H1 (cell line): Measurements from ENCODE around the gene CRIP1. TPM values are rescaled to one million over a fixed set of nuclear protein-coding genes. Genes with fewer than 3 reads are reported as not detected.

Source experiments
- CTCF ChIA-PET: fragments of 300-600 bp; sonication (Branson Sonifier 250); formaldehyde crosslinking; loops from one replicate; lab custom pipeline; 2021; ENCODE audit not compliant: partially characterized antibody; lab: Charles Lee
- POLR2A ChIA-PET: fragments of 300-600 bp; sonication (Branson Sonifier 250); formaldehyde crosslinking; loops from one replicate; lab custom pipeline; 2021; ENCODE audit warnings: inconsistent platforms; ENCODE audit not compliant: partially characterized antibody; lab: Charles Lee
- DNase-seq, 2 experiments: peaks; one replicate each; pipeline versions ENCODE4 v3.0.0 to v3.0.0-alpha.2; 2010 to 2022; ENCODE audit warnings: low spot score in 2 of 2, low read depth in 1 of 2, mixed read lengths in 1 of 2
- FAIRE-seq: peaks from 2 replicates; lab custom pipeline; 2011; peaks lifted over from hg19 to GRCh38; lab: Jason Lieb, UNC
- H2AFZ ChIP-seq: 2 replicates; pipeline ENCODE4 v1.8.1; 2012; ENCODE audit warnings: low read length, inconsistent platforms
- H2AK5ac ChIP-seq: 2 replicates; pipeline ENCODE4 v1.6.1; 2013; ENCODE audit warnings: low read depth, low read length
- H2BK120ac ChIP-seq: replicated peaks from 2 replicates; pipeline ENCODE3; 2013; ENCODE audit warnings: low read depth, low read length, inconsistent platforms
- H2BK12ac ChIP-seq: 2 replicates; pipeline ENCODE4 v1.6.1; 2013; ENCODE audit warnings: low read depth, low read length
- H2BK15ac ChIP-seq: 2 replicates; pipeline ENCODE4 v1.6.1; 2013; ENCODE audit warnings: low read length
- H2BK20ac ChIP-seq: 2 replicates; pipeline ENCODE4 v1.6.1; 2013; ENCODE audit warnings: low read length
- H2BK5ac ChIP-seq: 2 replicates; pipeline ENCODE4 v1.6.1; 2013; ENCODE audit warnings: low read depth, low read length
- H3K14ac ChIP-seq: 2 replicates; pipeline ENCODE4 v1.6.1; 2013; ENCODE audit warnings: inconsistent platforms; ENCODE audit not compliant: insufficient read length
- H3K18ac ChIP-seq: 2 replicates; pipeline ENCODE4 v1.6.1; 2013; ENCODE audit warnings: low read length; ENCODE audit errors: extremely low read depth
- H3K23ac ChIP-seq: 2 replicates; pipeline ENCODE4 v1.6.1; 2013; ENCODE audit warnings: inconsistent platforms; ENCODE audit not compliant: insufficient read length
- H3K23me2 ChIP-seq: 2 replicates; pipeline ENCODE4 v1.6.1; 2013; ENCODE audit warnings: low read depth, low read length
- H3K27ac ChIP-seq: 2 replicates; pipeline ENCODE4 v1.6.1; 2011; ENCODE audit warnings: low read depth, low read length, inconsistent platforms
- H3K27me3 ChIP-seq, 4 experiments: replicated peaks in 1 of 4; 1 replicate in 1 of 4; 2 replicates in 3 of 4; pipeline versions ENCODE4 v1.6.1 to v1.8.1; 2011 to 2013; ENCODE audit warnings: low read length in 3 of 4, mild to moderate bottlenecking in 3 of 4, inconsistent platforms in 2 of 4, mixed read lengths in 2 of 4, moderate library complexity in 1 of 4; ENCODE audit not compliant: control insufficient read depth in 3 of 4, insufficient read depth in 3 of 4; ENCODE audit errors: extremely low read depth in 1 of 4
- H3K36me3 ChIP-seq, 4 experiments: 2 replicates each; pipeline versions ENCODE4 v1.6.1 to v1.8.1; 2011 to 2013; ENCODE audit warnings: mild to moderate bottlenecking in 4 of 4, low read length in 3 of 4, moderate library complexity in 2 of 4, control low read depth in 1 of 4, inconsistent platforms in 1 of 4; ENCODE audit not compliant: insufficient read depth in 4 of 4, control insufficient read depth in 2 of 4
- H3K4ac ChIP-seq: replicated peaks from 2 replicates; pipeline ENCODE3; 2013; ENCODE audit warnings: low read length, low read depth, mixed read lengths, inconsistent platforms; ENCODE audit not compliant: insufficient read length
- H3K4me1 ChIP-seq, 4 experiments: replicated peaks in 1 of 4; 1 replicate in 1 of 4; 2 replicates in 3 of 4; pipeline versions ENCODE4 v1.6.1 to v1.8.1; 2011 to 2013; ENCODE audit warnings: low read length in 3 of 4, inconsistent platforms in 2 of 4, mixed read lengths in 1 of 4; ENCODE audit not compliant: insufficient read depth in 4 of 4, control insufficient read depth in 3 of 4
- H3K4me2 ChIP-seq, 2 experiments: 2 replicates each; pipeline versions ENCODE4 v1.6.1 to v1.8.1; 2011 to 2013; ENCODE audit warnings: low read depth in 2 of 2, low read length in 2 of 2, control low read depth in 1 of 2, inconsistent platforms in 1 of 2, mild to moderate bottlenecking in 1 of 2; ENCODE audit not compliant: insufficient read depth in 1 of 2
- H3K4me3 ChIP-seq, 4 experiments: fragments of 200-600, 300-600 bp in 1 of 4; sonication (generic), shearing (Covaris generic), sonication (Bioruptor Twin) in 1 of 4; 2 replicates each; pipeline versions ENCODE4 v1.5.1 to v1.8.1; 2011 to 2016; ENCODE audit warnings: low read length in 4 of 4, low read depth in 3 of 4, control low read depth in 2 of 4, inconsistent platforms in 2 of 4, mild to moderate bottlenecking in 2 of 4, mixed read lengths in 1 of 4, moderate library complexity in 1 of 4; ENCODE audit not compliant: insufficient read depth in 2 of 4; ENCODE audit errors: extremely low read depth in 1 of 4
- H3K56ac ChIP-seq: replicated peaks from 2 replicates; pipeline ENCODE3; 2013; ENCODE audit warnings: low read depth, mild to moderate bottlenecking, mixed read lengths, low read length, inconsistent platforms; ENCODE audit not compliant: insufficient read length
- H3K79me1 ChIP-seq: 2 replicates; pipeline ENCODE4 v1.6.1; 2013; ENCODE audit warnings: low read depth, low read length, control low read depth
- H3K79me2 ChIP-seq, 2 experiments: 2 replicates each; pipeline versions ENCODE4 v1.6.1 to v1.8.1; 2012 to 2013; ENCODE audit warnings: low read length in 2 of 2, mild to moderate bottlenecking in 2 of 2, inconsistent platforms in 1 of 2; ENCODE audit not compliant: insufficient read depth in 2 of 2, control insufficient read depth in 1 of 2
- H3K9ac ChIP-seq, 4 experiments: replicated peaks in 1 of 4; 1 replicate in 1 of 4; 2 replicates in 3 of 4; pipeline versions ENCODE4 v1.6.1 to v1.8.1; 2011 to 2013; ENCODE audit warnings: low read depth in 3 of 4, low read length in 3 of 4, control low read depth in 2 of 4, mild to moderate bottlenecking in 2 of 4, moderate library complexity in 2 of 4, inconsistent platforms in 1 of 4; ENCODE audit errors: extremely low read depth in 1 of 4
- H3K9me3 ChIP-seq, 2 experiments: 2 replicates each; pipeline versions ENCODE4 v1.6.1 to v1.8.1; 2012 to 2013; ENCODE audit warnings: mild to moderate bottlenecking in 2 of 2, moderate library complexity in 2 of 2, control low read depth in 1 of 2, inconsistent platforms in 1 of 2, low read depth in 1 of 2, low read length in 1 of 2, mixed read lengths in 1 of 2; ENCODE audit not compliant: insufficient read depth in 2 of 2
- H4K20me1 ChIP-seq, 2 experiments: replicated peaks in 1 of 2; 2 replicates each; pipeline versions ENCODE3 to v1.8.1; 2011 to 2013; ENCODE audit warnings: inconsistent platforms in 2 of 2, low read length in 2 of 2, mild to moderate bottlenecking in 1 of 2; ENCODE audit not compliant: insufficient read depth in 2 of 2, control insufficient read depth in 1 of 2
- H4K5ac ChIP-seq: 2 replicates; pipeline ENCODE4 v1.6.1; 2013; ENCODE audit warnings: low read length, low read depth, mixed read lengths, inconsistent platforms; ENCODE audit not compliant: insufficient read length
- H4K8ac ChIP-seq: 2 replicates; pipeline ENCODE4 v1.8.0; 2013; ENCODE audit warnings: mild to moderate bottlenecking, moderate library complexity, low read length, inconsistent platforms; ENCODE audit not compliant: insufficient read depth; ENCODE audit errors: extremely low read depth
- H4K91ac ChIP-seq: replicated peaks from 2 replicates; pipeline ENCODE3; 2013; ENCODE audit warnings: low read length, mixed read lengths, inconsistent platforms; ENCODE audit not compliant: insufficient read length
- CBX5 ChIP-seq: fragments of 300-800, 300-1000 bp; sonication (generic); IDR thresholded peaks from 2 replicates; pipeline ENCODE4 v1.7.1; 2016; ENCODE audit warnings: antibody characterized with exemption, low read length, low read depth
- CBX8 ChIP-seq: fragments of 300-800, 300-1000 bp; sonication (generic); IDR thresholded peaks from 2 replicates; pipeline ENCODE4 v1.7.1; 2016; ENCODE audit warnings: low read depth, low read length, borderline replicate concordance
- CHD2 ChIP-seq: IDR thresholded peaks from 2 replicates; pipeline ENCODE4 v1.6.1; 2012; ENCODE audit warnings: low read length, improper control_type of control experiment
- HDAC2 ChIP-seq, 2 experiments: fragments of 300-600 bp in 1 of 2; sonication (generic) in 1 of 2; IDR thresholded peaks; 2 replicates each; pipeline ENCODE4 v1.6.1; 2011 to 2012; ENCODE audit warnings: low read depth in 2 of 2, low read length in 2 of 2, mild to moderate bottlenecking in 2 of 2, moderate library complexity in 2 of 2, borderline replicate concordance in 1 of 2, inconsistent platforms in 1 of 2
- JUN ChIP-seq: IDR thresholded peaks from 2 replicates; pipeline ENCODE4 v1.6.1; 2011; ENCODE audit warnings: low read depth, mild to moderate bottlenecking, improper control_type of control experiment, low read length
- POU5F1 ChIP-seq: IDR thresholded peaks from 2 replicates; pipeline ENCODE4 v1.6.1; 2011; ENCODE audit warnings: low read depth, mild to moderate bottlenecking, low read length, moderate library complexity
- RBBP5 ChIP-seq: IDR thresholded peaks from 2 replicates; pipeline ENCODE4 v1.7.1; 2012; ENCODE audit warnings: low read depth, mild to moderate bottlenecking, inconsistent platforms, low read length, moderate library complexity, borderline replicate concordance
- SIN3A ChIP-seq, 2 experiments: IDR thresholded peaks in 1 of 2; conservative IDR thresholded peaks in 1 of 2; 2 replicates each; pipeline ENCODE4 v1.6.1; 2011 to 2012; ENCODE audit warnings: low read length in 2 of 2, improper control_type of control experiment in 1 of 2, low read depth in 1 of 2, mild to moderate bottlenecking in 1 of 2
- SUZ12 ChIP-seq: fragments of 200-600 bp; sonication (generic); IDR thresholded peaks from 2 replicates; pipeline ENCODE4 v1.6.1; 2012; ENCODE audit warnings: mild to moderate bottlenecking, inconsistent platforms, low read length, moderate library complexity, mixed read lengths
- TCF12 ChIP-seq: IDR thresholded peaks from 2 replicates; pipeline ENCODE4 v1.6.1; 2011; ENCODE audit warnings: low read depth, mild to moderate bottlenecking, low read length
- WGBS, 2 experiments: shearing (Covaris generic) in 1 of 2; methylation state at CpG; one replicate each; pipeline versions ENCODE4 v1.1.6 to v1.1.7; 2013 to 2015; ENCODE audit warnings: low lambda C conversion rate in 2 of 2, mixed read lengths in 2 of 2, inconsistent platforms in 1 of 2, low coverage in 1 of 2, missing lambda C conversion rate in 1 of 2; ENCODE audit not compliant: insufficient replicate concordance in 2 of 2, insufficient coverage in 1 of 2, insufficient read length in 1 of 2; ENCODE audit errors: extremely low coverage in 1 of 2, missing lambda C conversion rate in 1 of 2; 5-methylcytosine and 5-hydroxymethylcytosine counted together
- polyA plus RNA-seq, 7 experiments: library from polyadenylated mRNA; depleted of rRNA in 3 of 7; stranded (reverse) in 5 of 7; unstranded in 2 of 7; fragments of >200 nt in 5 of 7; fragments of 200-250 nt in 2 of 7; gene quantifications; 1 replicate in 5 of 7; 2 replicates in 1 of 7; 4 replicates in 1 of 7; pipeline versions ENCODE4 v1.2.1 to v1.2.3, GENCODE V29; 2011 to 2013; ENCODE audit warnings: missing spikeins in 2 of 7, mixed read lengths in 2 of 7
- total RNA-seq: library from RNA; stranded (reverse); fragmentation: NEBNext Ultra II Directional; extraction: Animal tissue kit (Norgen Biotek cat#: 25700); gene quantifications from 2 replicates; pipeline ENCODE4 v1.2.1, GENCODE V29; 2021
- TF ChIP-seq, protein P1 (sequence below): IDR thresholded peaks from 2 replicates; pipeline ENCODE4 v1.6.1; 2011; ENCODE audit warnings: low read length, improper control_type of control experiment

CRIP1 gene
- total and polyA plus RNA-seq, 2 of the 8 experiments (the other 6 are each of a cell fraction or from before 2014, with no cell fraction given), result 1.2 to 2.2 TPM

DNA sequence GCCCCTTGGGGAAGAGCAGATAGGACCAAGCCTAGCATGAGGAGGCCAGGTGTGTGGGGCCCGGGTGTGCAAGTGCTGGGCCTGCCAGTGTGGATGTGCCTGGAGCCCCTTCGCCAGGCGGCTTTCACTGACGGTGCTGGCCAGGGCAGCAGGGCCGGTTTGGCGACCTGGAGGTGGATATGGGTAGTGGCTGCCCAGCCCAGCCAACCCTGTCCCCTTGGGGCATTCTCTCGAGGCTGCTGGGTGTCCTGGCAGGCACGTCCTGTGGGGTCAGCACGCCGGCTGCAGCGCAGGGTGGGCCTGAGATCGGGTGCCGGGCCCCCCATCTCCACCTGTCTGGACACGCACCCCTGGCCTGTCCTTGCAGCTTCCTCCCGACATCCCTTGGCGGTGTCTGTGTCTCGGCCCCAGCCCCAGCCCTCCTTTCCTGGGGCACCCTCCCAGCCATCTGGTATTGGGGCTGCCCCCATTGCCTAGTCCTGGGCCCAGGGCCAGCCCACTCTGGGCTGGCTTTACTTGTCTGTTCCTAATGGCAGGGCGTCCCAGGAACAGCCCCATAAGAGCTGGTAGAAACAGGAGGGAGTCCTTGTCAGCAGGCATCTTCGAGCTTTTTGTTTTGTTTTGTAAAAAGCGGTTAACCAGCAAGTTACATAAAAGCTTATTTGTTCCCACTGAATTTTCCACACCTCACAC is 19.3 kb upstream of the CRIP1 start:
- H2AFZ ChIP-seq, result no peak overlapping the region
- H3K27ac ChIP-seq, result no peak overlapping the region
- H2AK5ac ChIP-seq, result no peak overlapping the region
- H3K56ac ChIP-seq, result no peak overlapping the region
- no peak for FAIRE-seq
- no peak overlapping the region for H3K4ac ChIP-seq
- H4K5ac ChIP-seq, result no peak overlapping the region
- no peaks in the 10 kb centered on the region for H3K9me3 ChIP-seq
- CTCF ChIA-PET, result interaction anchor here (0.8 to 5.3 kb wide), 6 partner anchors 11 to 65 kb away, joined by 3 to 27 read pairs (median 6); no protein-coding TSS in a partner anchor
- WGBS, 2 experiments, result 93% methylated on average over 20 of the region's 20 CpGs; no CpG with 5 or more reads in 1 of the 2 experiments
- H3K36me3 ChIP-seq, result peaks cover 11 to 67% (median 32%) of the 10 kb centered on the region in 4 experiments; a peak in 7 of 8 replicates
- POLR2A ChIA-PET, result interaction anchor here (0.7 to 4.2 kb wide), 3 partner anchors 10 to 83 kb away, joined by 3 to 21 read pairs (median 3); no protein-coding TSS in a partner anchor
- no peak overlapping the region for H4K91ac ChIP-seq
- no peak overlapping the region for H3K18ac ChIP-seq
- H3K79me2 ChIP-seq, result no peaks in the 10 kb centered on the region; a peak in 1 of 4 replicates
- no peak overlapping the region for H2BK5ac ChIP-seq
- no peaks in the 10 kb centered on the region for H3K79me1 ChIP-seq
- no peak overlapping the region for H3K14ac ChIP-seq
- peaks cover 11 to 40% of the 10 kb centered on the region in 2 experiments for H4K20me1 ChIP-seq
- no peak for DNase-seq
- no peak overlapping the region for H4K8ac ChIP-seq
- no peaks in the 10 kb centered on the region for H3K23me2 ChIP-seq
- H3K23ac ChIP-seq, result no peak overlapping the region
- H3K4me3 ChIP-seq, result no peak overlapping the region
- H2BK12ac ChIP-seq, result no peak overlapping the region
- H2BK20ac ChIP-seq, result no peak overlapping the region
- peaks cover 0 to 9% (median 1%) of the 10 kb centered on the region in 4 experiments; a peak in 3 of 7 replicates for H3K4me1 ChIP-seq
- H2BK15ac ChIP-seq, result no peak overlapping the region
- H3K9ac ChIP-seq, result no peak overlapping the region
- H3K27me3 ChIP-seq, result 0 out of 7 replicates have a peak, but pooled peaks cover 0 to under 1% (median 0%) of the 10 kb centered on the region in 4 experiments
- H3K4me2 ChIP-seq, result no peak overlapping the region
- no peak overlapping the region for H2BK120ac ChIP-seq
- TF ChIP-seq SUZ12, result no peak
- TF ChIP-seq SIN3A (conservative IDR thresholded peaks at IDR 0.05 in 1 of 2, IDR thresholded peaks at IDR 0.05 in 1 of 2; ENCODE audit: low read depth in 1 of 2, low read length in 2 of 2), result no peak
- TF ChIP-seq CBX8, result no peak
- no peak for TF ChIP-seq CHD2
- no peak for TF ChIP-seq JUN
- no peak for TF ChIP-seq RBBP5
- no peak for TF ChIP-seq CBX5
- no peak for TF ChIP-seq POU5F1
- TF ChIP-seq, protein P1, sequence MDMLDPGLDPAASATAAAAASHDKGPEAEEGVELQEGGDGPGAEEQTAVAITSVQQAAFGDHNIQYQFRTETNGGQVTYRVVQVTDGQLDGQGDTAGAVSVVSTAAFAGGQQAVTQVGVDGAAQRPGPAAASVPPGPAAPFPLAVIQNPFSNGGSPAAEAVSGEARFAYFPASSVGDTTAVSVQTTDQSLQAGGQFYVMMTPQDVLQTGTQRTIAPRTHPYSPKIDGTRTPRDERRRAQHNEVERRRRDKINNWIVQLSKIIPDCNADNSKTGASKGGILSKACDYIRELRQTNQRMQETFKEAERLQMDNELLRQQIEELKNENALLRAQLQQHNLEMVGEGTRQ, result no peak
- TF ChIP-seq HDAC2 (IDR thresholded peaks at IDR 0.05; ENCODE audit: borderline replicate concordance in 1 of 2, low read depth in 2 of 2, low read length in 2 of 2), result no peak
- no peak for TF ChIP-seq TCF12
